D721Med (cell line): ENCODE data around the gene HSPA13.

Experiments
- DNase-seq: peaks from one replicate; pipeline ENCODE4 v3.0.0; 2011; ENCODE audit warnings: low spot score; ENCODE audit not compliant: insufficient read length
- FAIRE-seq: peaks from 2 replicates; lab custom pipeline; 2011; peaks lifted over from hg19 to GRCh38; lab: Jason Lieb, UNC
- CTCF ChIP-seq: IDR thresholded peaks from 2 replicates; pipeline ENCODE4 v1.5.1; 2012; ENCODE audit warnings: mild to moderate bottlenecking, control low read depth; ENCODE audit not compliant: insufficient read depth; ENCODE audit errors: missing control alignments

Gene HSPA13

DNA sequence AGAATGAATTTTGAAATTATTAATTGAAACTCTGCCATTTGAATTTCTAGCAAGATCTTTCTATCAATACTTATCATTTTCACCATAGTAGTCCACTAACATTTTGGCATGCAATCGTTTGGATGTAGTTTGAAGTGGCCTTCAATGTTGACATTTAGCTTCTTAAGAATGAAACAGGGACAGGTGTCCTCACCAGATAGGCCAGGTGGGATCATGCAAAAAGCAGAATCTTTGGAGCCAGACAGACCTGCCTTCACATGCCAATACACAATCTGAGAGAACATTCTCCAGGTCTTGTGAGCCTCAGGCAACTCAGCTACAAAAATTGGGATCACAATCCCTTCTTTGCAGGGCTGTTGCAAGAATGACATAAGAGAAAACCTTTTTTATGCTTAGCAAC, 18.3 kb upstream of the HSPA13 start:
- no peak for FAIRE-seq
- DNase-seq: no peak
- TF ChIP-seq CTCF: no peak

DNA sequence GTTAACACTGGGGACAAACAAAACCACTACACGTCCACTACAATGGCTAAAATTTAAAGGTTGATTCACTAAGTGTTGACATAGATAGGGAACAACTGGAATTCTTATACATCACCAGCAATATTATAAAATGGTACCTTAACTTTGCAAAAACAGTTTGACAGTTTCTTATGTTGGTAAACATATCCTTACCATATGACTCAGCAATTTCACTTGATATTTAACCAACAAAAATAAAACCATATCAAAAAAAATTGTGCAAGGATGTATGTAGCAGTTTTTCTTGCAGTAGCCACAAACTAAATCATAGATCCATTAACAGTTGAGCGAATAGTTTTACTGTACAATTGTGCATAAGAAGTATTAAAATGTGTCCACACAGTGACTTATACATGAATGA, 5.3 kb upstream of the HSPA13 start:
- no peak for TF ChIP-seq CTCF
- DNase-seq (no peak), FAIRE-seq (no peak)

GRCh38 chr21:14384453-14384852, 1.5 kb upstream of the HSPA13 start:
- no peak for TF ChIP-seq CTCF
- peak; percentile 61 for FAIRE-seq
- no peak for DNase-seq

DNA sequence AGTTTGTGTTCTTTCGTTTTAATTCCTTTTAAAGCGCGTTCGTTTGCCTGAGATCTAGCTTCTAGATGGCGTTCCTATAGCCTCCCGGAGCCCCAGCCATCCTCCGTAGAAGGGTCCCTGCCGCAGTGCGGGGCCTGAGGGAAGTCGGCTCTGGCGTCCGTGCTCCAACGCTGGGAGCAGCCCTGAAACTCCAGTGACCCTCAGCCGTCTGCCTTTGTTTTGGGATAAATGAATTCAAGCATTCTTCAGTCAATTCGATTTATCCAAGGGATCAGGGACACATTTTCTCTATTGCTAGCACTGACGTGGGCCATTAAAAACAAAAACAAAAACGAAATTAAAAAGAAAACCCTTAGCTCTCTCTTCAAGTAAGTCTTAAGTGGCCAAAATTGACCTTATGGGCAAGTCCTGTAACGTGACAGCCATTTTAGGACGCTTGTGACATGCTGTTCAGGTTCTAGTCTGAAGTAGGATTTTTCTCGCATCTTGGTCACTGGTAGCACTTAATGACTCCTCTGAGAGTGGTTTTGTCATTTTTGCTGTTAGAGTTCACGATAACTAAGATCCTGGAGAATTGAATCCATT, 742 bp upstream of the HSPA13 start:
- no peak for TF ChIP-seq CTCF
- DNase-seq: no peak
- no peak for FAIRE-seq

DNA sequence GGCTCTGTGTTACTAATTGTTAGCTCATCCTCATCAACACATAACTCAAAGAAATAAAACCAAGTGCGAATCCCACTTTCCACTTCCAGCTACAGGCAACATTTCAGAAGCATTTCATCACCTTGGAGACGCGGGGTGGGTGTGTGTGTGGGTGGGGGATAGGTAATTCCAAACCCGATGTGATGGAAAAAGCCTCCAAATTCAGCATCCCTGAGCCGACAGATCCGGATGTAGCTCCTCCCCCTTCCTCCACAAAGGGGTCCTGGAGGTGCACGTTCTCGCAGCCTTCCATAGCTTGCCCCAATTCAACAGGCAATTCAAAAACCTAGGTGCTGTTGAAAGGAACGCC, 486 bp downstream of the HSPA13 start:
- FAIRE-seq: no peak
- no peak for TF ChIP-seq CTCF
- DNase-seq: no peak

DNA sequence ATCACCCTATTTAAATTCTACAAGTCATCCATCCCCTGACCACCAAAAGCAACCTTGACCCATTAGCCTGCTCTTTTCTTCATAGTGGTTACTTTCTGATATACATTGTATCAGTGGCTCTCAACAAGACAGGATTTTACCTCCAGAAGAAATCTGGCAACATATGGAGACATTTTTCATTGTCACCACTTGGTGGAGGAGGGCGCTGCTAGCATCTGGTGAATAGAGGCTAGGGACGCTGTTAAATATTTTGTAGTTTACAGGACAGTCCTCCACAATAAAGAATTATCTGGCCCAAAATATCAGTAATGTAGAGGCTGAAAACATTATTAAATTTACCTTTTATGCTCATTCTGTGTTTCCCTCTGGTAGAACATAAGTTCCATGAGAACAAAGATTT, 6.1 kb downstream of the HSPA13 start:
- FAIRE-seq (no peak), DNase-seq (no peak)
- TF ChIP-seq CTCF: no peak

DNA sequence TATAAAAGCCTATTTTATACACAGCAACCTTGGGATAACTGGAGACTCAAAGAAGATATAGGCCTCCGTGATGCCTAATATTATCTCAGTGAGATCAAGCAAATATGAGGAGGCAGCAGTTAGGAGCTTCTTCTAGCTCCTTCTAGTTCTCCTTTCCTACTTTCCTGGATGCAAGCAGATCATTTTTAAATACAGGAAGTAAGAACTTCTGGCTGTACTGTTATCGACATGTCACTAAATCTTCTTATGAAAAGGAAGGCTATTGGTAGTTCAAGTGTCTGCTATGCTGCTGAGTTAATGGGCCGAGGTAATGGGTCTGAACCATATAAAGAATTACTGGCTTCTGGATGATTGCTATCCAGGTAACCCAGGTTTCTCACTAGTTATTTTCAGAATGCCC, 15.9 kb downstream of the HSPA13 start:
- DNase-seq: no peak
- no peak for FAIRE-seq
- no peak for TF ChIP-seq CTCF
